Thyroid gland (tissue), 4 donors: ENCODE data around the gene ISYNA1. TPM values are rescaled to one million over a fixed set of nuclear protein-coding genes. Genes with fewer than 3 reads are reported as not detected.

Source experiments
- DNase-seq, 2 donors: peaks; one replicate each; pipeline ENCODE4 v3.0.0-alpha.2; 2019
- H3K27ac ChIP-seq, 3 donors: fragments of 200-600 bp; sonication (generic); 1 replicate in 2 of 3; 2 replicates in 1 of 3; pipeline ENCODE4 v1.5.1; 2016 to 2019; ENCODE audit warnings: mild to moderate bottlenecking in 1 of 3, moderate library complexity in 1 of 3
- H3K27me3 ChIP-seq: fragments of 200-600 bp; sonication (generic); one replicate; pipeline ENCODE4 v1.5.1; 2019
- H3K36me3 ChIP-seq, 2 donors: fragments of 200-600 bp; sonication (generic); one replicate each; pipeline ENCODE4 v1.5.1; 2016 to 2019
- H3K4me1 ChIP-seq, 2 donors: fragments of 200-600 bp; sonication (generic); one replicate each; pipeline ENCODE4 v1.5.1; 2017 to 2019
- H3K4me3 ChIP-seq, 3 donors: fragments of 200-600 bp; sonication (generic); replicated peaks in 1 of 3; 1 replicate in 2 of 3; 2 replicates in 1 of 3; pipeline ENCODE4 v1.5.1; 2016; ENCODE audit warnings: mild to moderate bottlenecking in 1 of 3
- H3K9me3 ChIP-seq: fragments of 200-600 bp; sonication (generic); one replicate; pipeline ENCODE4 v1.5.1; 2017
- POLR2A ChIP-seq, 2 donors: fragments of 450-650 bp; IDR thresholded peaks; one replicate each; pipeline ENCODE4 v1.6.1; 2017; ENCODE audit warnings: antibody characterized with exemption in 2 of 2, mild to moderate bottlenecking in 2 of 2, moderate library complexity in 1 of 2
- WGBS, 2 donors: methylation state at CpG; one replicate each; pipeline ENCODE4 v1.1.5; 2017; 5-methylcytosine and 5-hydroxymethylcytosine counted together
- intact Hi-C: fragments of 100-400 bp; cut with DNase I; formaldehyde crosslinking; loops from one replicate; pipeline ENCODE4 v1.15.1; 2023
- total RNA-seq, 4 donors: library from RNA; depleted of rRNA; stranded (reverse); fragments of >200 nt; gene quantifications; one replicate each; pipeline ENCODE4 v1.2.3, GENCODE V29; 2016
- TF ChIP-seq, protein P1 (sequence below), 6 experiments: fragments of 200-600 bp in 3 of 6; fragments of 450-650 bp in 3 of 6; sonication (generic) in 3 of 6; IDR thresholded peaks; one replicate each; pipeline ENCODE4 v1.5.1; 2016 to 2019; ENCODE audit warnings: antibody characterized with exemption in 6 of 6, mild to moderate bottlenecking in 2 of 6, inconsistent platforms in 1 of 6, moderate library complexity in 1 of 6

ISYNA1 gene
- total RNA-seq, 4 donors from 2014 or later = 12.7 to 24.2 (median 22.9) TPM

DNA sequence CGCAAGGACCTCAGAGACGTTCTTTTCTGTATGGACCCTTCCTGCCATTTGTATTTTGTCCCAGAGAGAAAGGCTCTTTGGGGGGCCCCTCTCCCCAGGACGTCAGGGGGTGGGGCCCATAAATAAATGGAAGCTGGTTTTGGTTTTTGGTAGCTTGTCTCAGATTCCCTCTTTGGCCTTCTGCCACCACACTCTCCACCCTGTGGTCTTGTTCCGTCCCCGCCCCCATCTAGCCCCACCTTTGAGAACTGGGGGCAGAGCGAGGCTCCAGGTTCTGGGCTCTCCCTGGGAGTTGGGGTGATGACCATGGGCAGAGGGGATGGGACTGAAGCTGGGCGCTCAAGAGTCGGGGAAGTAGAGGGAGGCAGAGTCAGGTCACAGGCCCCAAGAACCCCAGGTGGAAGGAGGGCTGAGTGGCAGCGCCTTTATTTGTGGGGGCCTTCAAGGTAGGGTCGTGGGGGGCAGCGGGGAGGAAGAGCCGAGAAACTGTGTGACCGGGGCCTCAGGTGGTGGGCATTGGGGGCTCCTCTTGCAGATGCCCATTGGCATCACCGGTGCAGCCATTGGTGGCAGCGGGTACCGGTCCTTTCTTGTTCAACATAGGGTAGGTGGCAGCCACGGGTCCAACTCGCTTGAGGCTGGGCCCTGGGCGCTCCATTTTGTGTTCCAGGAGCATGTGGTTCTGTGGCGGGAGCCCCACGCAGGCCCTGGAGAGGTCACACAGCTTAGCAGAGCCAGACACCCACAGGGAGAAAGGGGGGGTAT, 3.3 kb downstream of the ISYNA1 start:
- Histone ChIP-seq H3K36me3 (no peaks in the 10 kb centered on the region), H3K4me3 (no peak overlapping the region), H3K4me1 (peaks cover 18 to 30% of the 10 kb centered on the region in 2 donors), H3K9me3 (no peaks in the 10 kb centered on the region), H3K27me3 (no peaks in the 10 kb centered on the region), H3K27ac (no peak overlapping the region)
- DNase-seq = no peak
- intact Hi-C loops = no loop called here
- TF ChIP-seq POLR2A (IDR thresholded peaks at IDR 0.05) = no peak
- TF ChIP-seq, protein P1, sequence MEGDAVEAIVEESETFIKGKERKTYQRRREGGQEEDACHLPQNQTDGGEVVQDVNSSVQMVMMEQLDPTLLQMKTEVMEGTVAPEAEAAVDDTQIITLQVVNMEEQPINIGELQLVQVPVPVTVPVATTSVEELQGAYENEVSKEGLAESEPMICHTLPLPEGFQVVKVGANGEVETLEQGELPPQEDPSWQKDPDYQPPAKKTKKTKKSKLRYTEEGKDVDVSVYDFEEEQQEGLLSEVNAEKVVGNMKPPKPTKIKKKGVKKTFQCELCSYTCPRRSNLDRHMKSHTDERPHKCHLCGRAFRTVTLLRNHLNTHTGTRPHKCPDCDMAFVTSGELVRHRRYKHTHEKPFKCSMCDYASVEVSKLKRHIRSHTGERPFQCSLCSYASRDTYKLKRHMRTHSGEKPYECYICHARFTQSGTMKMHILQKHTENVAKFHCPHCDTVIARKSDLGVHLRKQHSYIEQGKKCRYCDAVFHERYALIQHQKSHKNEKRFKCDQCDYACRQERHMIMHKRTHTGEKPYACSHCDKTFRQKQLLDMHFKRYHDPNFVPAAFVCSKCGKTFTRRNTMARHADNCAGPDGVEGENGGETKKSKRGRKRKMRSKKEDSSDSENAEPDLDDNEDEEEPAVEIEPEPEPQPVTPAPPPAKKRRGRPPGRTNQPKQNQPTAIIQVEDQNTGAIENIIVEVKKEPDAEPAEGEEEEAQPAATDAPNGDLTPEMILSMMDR (IDR thresholded peaks at IDR 0.05) = no peak
- WGBS, 2 donors = 90 to 92% methylated on average over 14 to 21 of the region's 21 CpGs

DNA sequence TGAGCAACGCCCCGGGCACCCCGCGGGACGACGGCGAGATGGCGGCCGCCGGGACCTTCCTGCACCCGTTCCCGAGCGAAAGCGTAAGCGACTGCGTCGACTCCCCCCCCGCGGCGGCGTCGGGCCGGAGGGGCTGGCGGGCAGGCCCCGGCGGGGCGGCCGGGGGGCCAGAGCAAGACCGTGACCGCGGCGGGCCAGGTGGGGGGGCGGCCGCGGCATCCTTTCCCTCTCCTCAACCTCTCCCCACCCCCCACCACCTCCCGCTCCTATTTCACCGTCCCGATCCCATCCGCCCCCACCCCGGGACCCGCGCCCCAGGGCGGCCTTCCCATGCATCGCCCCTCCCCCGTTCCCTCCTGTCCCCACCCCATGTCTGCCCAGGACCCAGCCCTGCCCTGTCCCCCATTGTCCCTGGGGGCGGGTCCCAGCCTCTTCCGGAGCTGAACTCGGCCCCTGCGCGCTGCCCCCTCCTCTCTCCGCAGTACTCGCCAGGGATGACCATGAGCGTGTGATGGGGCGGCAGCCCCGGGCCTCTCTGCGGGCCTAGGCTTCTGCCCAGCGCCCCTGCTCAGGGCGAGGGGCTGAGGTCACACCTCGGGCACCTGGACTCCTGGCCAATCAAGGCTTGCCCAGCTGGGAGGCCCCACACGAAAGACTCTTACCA, 4.1 kb downstream of the ISYNA1 start:
- Histone ChIP-seq H3K9me3 (no peaks in the 10 kb centered on the region), H3K27ac (peak overlapping the region in 1 of 3 donors; percentile 30), H3K4me1 (peaks cover 26 to 36% of the 10 kb centered on the region in 2 donors), H3K27me3 (no peaks in the 10 kb centered on the region), H3K4me3 (peak overlapping the region in 1 of 3 donors; percentile 34), H3K36me3 (no peaks in the 10 kb centered on the region)
- 18 to 52% methylated on average over 11 to 19 of the region's 60 CpGs for WGBS, 2 donors
- intact Hi-C loops = no loop called here
- TF ChIP-seq, protein P1 (IDR thresholded peaks at IDR 0.05) = no peak
- no peak for TF ChIP-seq POLR2A (IDR thresholded peaks at IDR 0.05)
- DNase-seq = peak in 1 of 2 donors; percentile 33

DNA sequence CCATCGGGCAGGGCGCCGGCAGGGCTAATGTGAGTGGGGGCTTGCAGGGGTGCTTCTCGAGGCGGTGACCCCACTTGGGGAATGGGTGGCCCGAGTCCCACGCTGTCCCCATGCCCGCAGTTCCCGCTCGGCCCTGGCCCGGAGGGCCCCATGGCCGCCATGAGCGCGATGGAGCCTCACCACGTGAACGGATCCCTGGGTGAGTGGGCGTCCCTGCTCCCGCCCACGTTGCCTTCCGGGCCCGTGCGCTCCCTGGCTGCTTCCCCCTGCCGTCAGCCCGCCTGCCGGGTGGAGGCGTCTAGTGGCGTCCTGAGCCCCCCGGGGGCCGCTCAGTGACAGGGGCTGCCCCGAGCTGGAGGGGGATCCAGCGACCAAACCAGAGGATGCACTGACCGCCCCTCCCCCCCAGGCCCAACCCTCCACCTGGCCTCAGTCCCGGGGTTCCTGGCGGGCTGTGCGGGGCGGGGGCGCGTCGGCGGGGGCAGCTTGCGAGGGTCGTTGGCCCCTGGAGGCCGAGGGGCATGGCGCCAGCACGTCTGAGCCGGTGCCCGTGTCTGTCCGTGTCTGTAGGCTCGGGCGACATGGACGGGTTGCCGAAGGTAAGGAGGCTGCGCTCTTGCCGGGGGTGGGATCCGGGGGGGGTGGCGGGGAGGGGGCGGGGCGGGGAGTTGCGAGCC, 4.8 kb downstream of the ISYNA1 start:
- WGBS, 2 donors = 80% methylated on average over 3 of the region's 59 CpGs; no CpG with 5 or more reads in 1 of the 2 donors
- intact Hi-C loops = no loop called here
- DNase-seq = peak; percentile 40 to 45

DNA sequence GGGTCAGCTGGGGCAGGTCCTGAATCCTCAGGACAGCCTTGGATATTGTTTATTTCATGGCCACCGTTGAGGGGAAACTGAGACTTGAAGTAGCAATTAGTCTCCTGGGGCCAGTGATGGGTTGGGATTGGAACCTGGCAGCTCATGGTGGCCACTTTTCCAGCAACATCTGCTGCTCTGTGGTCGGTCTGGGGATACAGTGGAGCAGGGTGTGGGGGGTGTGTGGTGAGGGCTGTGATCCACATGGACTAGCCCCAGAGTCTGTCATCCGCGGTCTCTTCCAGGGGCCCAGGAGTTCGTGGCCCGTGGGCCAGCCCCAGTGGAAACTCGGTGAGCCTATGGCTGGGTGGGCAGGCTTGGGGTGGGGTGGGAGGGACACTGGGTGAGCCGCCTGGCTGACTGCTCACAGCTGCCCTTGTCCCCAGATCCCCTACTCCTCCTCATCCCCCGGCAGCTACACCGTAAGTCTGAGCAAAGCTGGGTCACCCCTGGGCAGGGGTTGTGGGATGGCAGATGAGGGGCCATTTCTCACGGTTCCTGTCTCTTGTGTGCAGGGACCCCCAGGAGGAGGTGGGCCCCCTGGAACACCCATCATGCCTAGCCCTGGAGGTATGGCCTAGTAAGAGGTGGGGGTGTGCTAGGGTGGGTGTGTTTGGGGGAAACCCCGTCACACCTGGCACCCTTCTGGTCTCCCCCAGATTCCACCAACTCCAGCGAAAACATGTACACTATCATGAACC, 5.5 kb downstream of the ISYNA1 start:
- H3K9me3 ChIP-seq = no peaks in the 10 kb centered on the region
- peaks cover 15 to 31% of the 10 kb centered on the region in 2 donors for H3K4me1 ChIP-seq
- H3K36me3 ChIP-seq = no peaks in the 10 kb centered on the region
- WGBS, 2 donors = 63 to 100% methylated on average over 1 to 2 of the region's 13 CpGs
- TF ChIP-seq POLR2A (IDR thresholded peaks at IDR 0.05) = no peak
- TF ChIP-seq, protein P1 (IDR thresholded peaks at IDR 0.05) = no peak
- peak overlapping the region in 1 of 3 donors; percentile 34 for H3K4me3 ChIP-seq
- intact Hi-C loops = no loop called here
- no peak for DNase-seq
- no peaks in the 10 kb centered on the region for H3K27me3 ChIP-seq
- H3K27ac ChIP-seq = no peak overlapping the region

More for the DNA sequence above, 4.8 kb downstream of the ISYNA1 start:
- Histone ChIP-seq H3K4me3 (peak overlapping the region in 2 of 3 donors; percentile 30 to 34), H3K4me1 (peaks cover 22 to 34% of the 10 kb centered on the region in 2 donors), H3K27me3 (no peaks in the 10 kb centered on the region), H3K9me3 (no peaks in the 10 kb centered on the region), H3K36me3 (no peaks in the 10 kb centered on the region), H3K27ac (peak overlapping the region in 1 of 3 donors; percentile 30)
- no peak for TF ChIP-seq POLR2A (IDR thresholded peaks at IDR 0.05)
- TF ChIP-seq, protein P1 (IDR thresholded peaks at IDR 0.05) = no peak
